GM20000 (cell line): ENCODE data around the gene MMEL1.

Experiments
- DNase-seq: peaks from one replicate; pipeline ENCODE4 v3.0.0; 2012; ENCODE audit warnings: low spot score
- CTCF ChIP-seq: IDR thresholded peaks from 2 replicates; pipeline ENCODE4 v1.5.1; 2012; ENCODE audit warnings: mild to moderate bottlenecking, control low read depth; ENCODE audit errors: extremely low read depth, missing control alignments

MMEL1 gene

DNA sequence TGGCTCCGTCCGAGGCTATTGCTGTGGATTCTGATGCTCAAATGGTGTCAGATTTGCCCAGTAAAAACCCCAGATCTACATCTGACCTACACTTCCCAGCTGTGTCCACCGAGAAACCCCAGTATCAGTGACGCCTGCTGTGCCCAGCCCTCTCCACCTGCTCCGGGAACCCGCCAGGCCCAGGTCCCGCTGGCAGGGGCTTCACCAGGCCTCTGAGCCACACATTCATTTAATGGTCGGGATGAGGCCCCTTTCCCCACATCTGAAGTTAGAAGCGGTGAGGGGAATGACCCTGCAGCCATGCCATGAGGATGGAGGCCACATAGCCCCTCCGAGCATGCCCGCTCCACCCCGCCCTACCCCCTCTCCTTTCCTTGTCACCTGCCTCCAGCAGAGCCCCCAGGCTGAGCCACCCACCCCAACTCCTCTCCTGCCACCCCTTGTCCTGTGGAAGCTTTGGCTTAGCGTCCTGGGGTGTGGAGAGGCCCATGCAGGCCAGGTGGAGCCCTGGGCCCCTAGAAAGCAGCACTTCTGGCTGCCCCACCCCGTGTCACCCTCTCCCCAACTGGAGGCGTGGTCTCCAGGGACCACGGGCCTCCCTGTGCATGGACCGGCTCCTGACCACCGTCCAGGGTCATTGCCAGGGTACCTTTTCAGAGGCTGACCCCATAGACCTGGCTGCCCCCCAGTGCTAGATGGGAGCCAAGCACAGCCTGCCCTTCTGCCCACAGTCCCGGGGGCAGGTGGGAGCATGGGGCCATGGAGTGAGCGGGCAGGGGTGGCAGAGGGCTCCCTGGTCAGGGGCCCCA lies 68.6 kb downstream of the MMEL1 start:
- TF ChIP-seq CTCF: no peak

DNA sequence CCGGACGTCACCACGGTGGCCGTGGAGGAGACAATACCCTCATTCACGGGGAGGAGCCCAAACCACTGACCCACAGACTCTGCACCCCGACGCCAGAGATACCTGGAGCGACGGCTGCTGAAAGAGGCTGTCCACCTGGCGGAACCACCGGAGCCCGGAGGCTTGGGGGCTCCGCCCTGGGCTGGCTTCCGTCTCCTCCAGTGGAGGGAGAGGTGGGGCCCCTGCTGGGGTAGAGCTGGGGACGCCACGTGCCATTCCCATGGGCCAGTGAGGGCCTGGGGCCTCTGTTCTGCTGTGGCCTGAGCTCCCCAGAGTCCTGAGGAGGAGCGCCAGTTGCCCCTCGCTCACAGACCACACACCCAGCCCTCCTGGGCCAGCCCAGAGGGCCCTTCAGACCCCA lies 69.6 kb downstream of the MMEL1 start:
- no peak for TF ChIP-seq CTCF
- DNase-seq: no peak

More for the DNA sequence above, 68.6 kb downstream of the MMEL1 start:
- no peak for DNase-seq

- no peak for DNase-seq
- TF ChIP-seq CTCF: peak; percentile 50
These were observed 70.6 kb downstream of the MMEL1 start for GRCh38 chr1:2561898-2562895.

DNA sequence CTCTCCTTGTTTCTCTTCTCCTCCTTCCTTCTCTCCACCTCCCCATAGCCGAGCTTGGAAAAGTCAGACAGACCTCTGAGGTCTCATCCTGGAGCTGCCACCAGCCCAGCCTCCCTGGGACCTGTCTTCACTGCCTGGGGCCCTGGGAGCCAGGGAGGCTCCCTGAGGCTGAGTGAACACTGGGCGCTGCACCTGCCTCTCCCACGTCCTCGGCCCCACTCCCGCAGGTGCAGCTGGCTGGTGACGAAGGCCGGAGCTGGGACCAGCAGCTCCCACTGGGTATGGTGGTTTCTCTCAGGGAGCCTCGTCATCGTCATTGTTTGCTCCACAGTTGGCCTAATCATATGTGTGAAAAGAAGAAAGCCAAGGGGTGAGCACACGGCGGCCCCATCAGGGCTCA lies 71.4 kb downstream of the MMEL1 start:
- no peak for TF ChIP-seq CTCF
- DNase-seq: no peak

- DNase-seq: no peak
- no peak for TF ChIP-seq CTCF
These were observed 72.3 kb downstream of the MMEL1 start for GRCh38 chr1:2560299-2561073.

DNA sequence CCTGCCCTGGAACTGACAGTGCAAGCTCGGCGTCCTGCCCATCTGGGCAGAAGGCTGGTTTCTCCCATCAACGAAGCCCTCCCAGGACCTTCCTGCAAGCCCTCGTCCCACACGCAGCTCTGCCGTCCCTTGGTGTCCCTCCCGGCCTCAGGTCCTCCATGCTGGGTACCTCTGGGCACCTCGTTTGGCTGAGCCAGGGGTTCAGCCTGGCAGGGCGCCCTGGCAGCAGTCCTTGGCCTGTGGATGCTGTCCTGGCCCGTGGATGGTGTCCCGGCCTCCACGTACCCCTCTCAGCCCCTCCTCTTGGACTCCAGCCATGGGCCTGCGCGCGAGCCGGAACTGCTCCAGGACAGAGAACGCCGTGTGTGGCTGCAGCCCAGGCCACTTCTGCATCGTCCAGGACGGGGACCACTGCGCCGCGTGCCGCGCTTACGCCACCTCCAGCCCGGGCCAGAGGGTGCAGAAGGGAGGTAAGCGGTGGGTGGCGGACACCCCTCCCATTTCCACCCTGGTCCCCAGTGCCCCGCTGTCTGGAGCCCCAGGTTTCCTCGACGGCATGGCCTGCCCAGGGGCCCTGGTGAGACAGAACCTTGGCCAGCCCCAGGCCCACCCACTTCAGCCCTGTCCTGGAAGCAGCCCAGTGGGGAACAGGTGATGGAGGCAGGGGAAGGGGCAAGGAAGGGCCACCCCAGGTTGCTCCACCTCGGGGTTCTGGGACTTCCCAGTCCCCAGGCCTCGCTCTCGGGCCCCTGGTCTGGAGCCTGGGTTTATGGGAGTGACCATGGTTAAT lies 73.1 kb downstream of the MMEL1 start:
- DNase-seq: no peak
- TF ChIP-seq CTCF: no peak
